ENCODE results near the gene UCN2.

- TF ChIP-seq CTCF (IDR thresholded peaks at IDR 0.05), result no peak
- TF ChIP-seq POLR2A (IDR thresholded peaks at IDR 0.05), result no peak
These were observed 20.2 kb downstream of the UCN2 start for GRCh38 chr3:48543271-48543866.

Data from testis (tissue), 2 donors.